H9 (cell line): ENCODE results near the gene RPS4Y2. TPM values are rescaled to one million over a fixed set of nuclear protein-coding genes. Genes with fewer than 3 reads are reported as not detected.

Source experiments
- DNase-seq: peaks from one replicate; pipeline ENCODE4 v3.0.0-alpha.2; 2017
- H2AFZ ChIP-seq: one replicate; pipeline ENCODE4 v1.6.1; 2013; ENCODE audit warnings: mild to moderate bottlenecking, low read length, control low read depth, moderate library complexity
- H2AK5ac ChIP-seq: 2 replicates; pipeline ENCODE4 v1.6.1; 2013; ENCODE audit warnings: low read length, control low read depth, mixed read lengths; ENCODE audit not compliant: insufficient read length
- H2BK120ac ChIP-seq: one replicate; pipeline ENCODE4 v1.6.1; 2013; ENCODE audit warnings: low read depth, mild to moderate bottlenecking, low read length, control low read depth, inconsistent platforms; ENCODE audit not compliant: poor library complexity, severe bottlenecking
- H2BK12ac ChIP-seq: 2 replicates; pipeline ENCODE4 v1.6.1; 2013; ENCODE audit warnings: low read length, control low read depth, mixed read lengths, low read depth; ENCODE audit not compliant: insufficient read length
- H2BK15ac ChIP-seq: 2 replicates; pipeline ENCODE4 v1.6.1; 2013; ENCODE audit warnings: low read depth, low read length, control low read depth
- H2BK20ac ChIP-seq: one replicate; pipeline ENCODE4 v1.6.1; 2013; ENCODE audit warnings: low read depth, mild to moderate bottlenecking, low read length, control low read depth, inconsistent platforms; ENCODE audit not compliant: poor library complexity, severe bottlenecking
- H2BK5ac ChIP-seq: 2 replicates; pipeline ENCODE4 v1.6.1; 2013; ENCODE audit warnings: low read length, control low read depth, mixed read lengths; ENCODE audit not compliant: insufficient read length
- H3K14ac ChIP-seq: 2 replicates; pipeline ENCODE4 v1.6.1; 2013; ENCODE audit warnings: low read length, control low read depth; ENCODE audit not compliant: insufficient read depth
- H3K18ac ChIP-seq: 2 replicates; pipeline ENCODE4 v1.6.1; 2013; ENCODE audit warnings: low read depth, mild to moderate bottlenecking, mixed read lengths, low read length, control low read depth; ENCODE audit not compliant: insufficient read length
- H3K23ac ChIP-seq: 2 replicates; pipeline ENCODE4 v1.6.1; 2013; ENCODE audit warnings: low read length, control low read depth, mixed read lengths, low read depth; ENCODE audit not compliant: insufficient read length
- H3K23me2 ChIP-seq: 2 replicates; pipeline ENCODE4 v1.6.1; 2013; ENCODE audit warnings: low read depth, mild to moderate bottlenecking, mixed read lengths, low read length, control low read depth; ENCODE audit not compliant: insufficient read length, poor library complexity, severe bottlenecking
- H3K27ac ChIP-seq: 2 replicates; pipeline ENCODE4 v1.5.1; 2013; ENCODE audit warnings: low read length, control low read depth, mixed read lengths, low read depth; ENCODE audit not compliant: insufficient read length
- H3K27me3 ChIP-seq: 2 replicates; pipeline ENCODE4 v1.6.1; 2013; ENCODE audit warnings: low read length, control low read depth, inconsistent platforms; ENCODE audit not compliant: insufficient read depth
- H3K4ac ChIP-seq: 2 replicates; pipeline ENCODE4 v1.6.1; 2013; ENCODE audit warnings: low read depth, mild to moderate bottlenecking, control low read depth, inconsistent platforms, low read length, moderate library complexity
- H3K4me1 ChIP-seq: 2 replicates; pipeline ENCODE4 v1.6.1; 2013; ENCODE audit warnings: low read length, control low read depth, inconsistent platforms; ENCODE audit not compliant: insufficient read depth
- H3K4me2 ChIP-seq: 2 replicates; pipeline ENCODE4 v1.6.1; 2013; ENCODE audit warnings: low read length, control low read depth, mixed read lengths; ENCODE audit not compliant: insufficient read length, insufficient read depth
- H3K56ac ChIP-seq: 2 replicates; pipeline ENCODE4 v1.6.1; 2013; ENCODE audit warnings: low read depth, mild to moderate bottlenecking, mixed read lengths, low read length, control low read depth; ENCODE audit not compliant: insufficient read length
- H3K79me1 ChIP-seq: 2 replicates; pipeline ENCODE4 v1.6.1; 2013; ENCODE audit warnings: low read depth, mild to moderate bottlenecking, moderate library complexity, low read length, control low read depth, inconsistent platforms; ENCODE audit not compliant: insufficient read depth, poor library complexity, severe bottlenecking
- H3K79me2 ChIP-seq: 2 replicates; pipeline ENCODE4 v1.6.1; 2013; ENCODE audit warnings: low read length, control low read depth, inconsistent platforms; ENCODE audit not compliant: insufficient read depth
- H3K9ac ChIP-seq: 2 replicates; pipeline ENCODE4 v1.6.1; 2013; ENCODE audit warnings: low read length, control low read depth, mixed read lengths; ENCODE audit not compliant: insufficient read length; ENCODE audit errors: extremely low read depth
- H3K9me3 ChIP-seq: one replicate; pipeline ENCODE4 v1.6.1; 2013; ENCODE audit warnings: low read depth, low read length, inconsistent platforms; ENCODE audit not compliant: control insufficient read depth
- H3T11ph ChIP-seq: one replicate; pipeline ENCODE4 v1.6.1; 2013; ENCODE audit warnings: mild to moderate bottlenecking, low read length, control low read depth, inconsistent platforms
- H4K20me1 ChIP-seq: one replicate; pipeline ENCODE4 v1.6.1; 2013; ENCODE audit not compliant: control insufficient read depth, insufficient read length, insufficient read depth
- H4K5ac ChIP-seq: 2 replicates; pipeline ENCODE4 v1.6.1; 2013; ENCODE audit warnings: low read depth, mild to moderate bottlenecking, mixed read lengths, low read length, control low read depth; ENCODE audit not compliant: insufficient read length
- H4K8ac ChIP-seq: replicated peaks from 2 replicates; pipeline ENCODE4 v1.6.1; 2013; ENCODE audit warnings: low read length, control low read depth, mixed read lengths, low read depth; ENCODE audit not compliant: insufficient read length
- H4K91ac ChIP-seq: 2 replicates; pipeline ENCODE4 v1.6.1; 2013; ENCODE audit warnings: low read depth, mild to moderate bottlenecking, moderate library complexity, mixed read lengths, low read length, control low read depth; ENCODE audit not compliant: insufficient read length
- H3K27ac Mint-ChIP-seq, 3 experiments: 2 replicates in 2 of 3; 3 replicates in 1 of 3; pipeline ENCODE4 v1.8.0; 2020 to 2021; ENCODE audit warnings: mixed read lengths in 3 of 3, mild to moderate bottlenecking in 1 of 3, moderate library complexity in 1 of 3
- H3K27me3 Mint-ChIP-seq: 2 replicates; pipeline ENCODE4 v1.8.0; 2021; ENCODE audit warnings: low read depth, mild to moderate bottlenecking, moderate library complexity, mixed read lengths
- H3K36me3 Mint-ChIP-seq, 3 experiments: 2 replicates in 2 of 3; 3 replicates in 1 of 3; pipeline ENCODE4 v1.8.0; 2020 to 2021; ENCODE audit warnings: low read depth in 3 of 3, mixed read lengths in 3 of 3; ENCODE audit not compliant: insufficient read depth in 1 of 3
- H3K4me1 Mint-ChIP-seq, 2 experiments: 2 replicates each; pipeline ENCODE4 v1.8.0; 2020; ENCODE audit warnings: mixed read lengths in 2 of 2
- H3K4me3 Mint-ChIP-seq, 2 experiments: 2 replicates in 1 of 2; 3 replicates in 1 of 2; pipeline ENCODE4 v1.8.0; 2020 to 2021; ENCODE audit warnings: mild to moderate bottlenecking in 2 of 2, mixed read lengths in 2 of 2, moderate library complexity in 1 of 2
- H3K9me3 Mint-ChIP-seq, 2 experiments: 2 replicates in 1 of 2; 3 replicates in 1 of 2; pipeline ENCODE4 v1.8.0; 2020; ENCODE audit warnings: mild to moderate bottlenecking in 2 of 2, mixed read lengths in 2 of 2, moderate library complexity in 1 of 2
- CTCF ChIP-seq: fragments of 200-600 bp; sonication (generic); conservative IDR thresholded peaks from 3 replicates; pipeline ENCODE4 v1.8.0; 2021; ENCODE audit warnings: antibody characterized with exemption, mild to moderate bottlenecking
- WGBS: extraction: QIAGEN DNeasy Blood & Tissue Kit; methylation state at CpG from one replicate; pipeline ENCODE4 v1.1.7; 2013; ENCODE audit warnings: missing lambda C conversion rate, low lambda C conversion rate, mixed read lengths; ENCODE audit not compliant: insufficient read length; ENCODE audit errors: extremely low coverage; 5-methylcytosine and 5-hydroxymethylcytosine counted together
- total RNA-seq: library from RNA; stranded (reverse); gene quantifications from 2 replicates; pipeline ENCODE4 v1.2.1, GENCODE V29; 2021

Gene RPS4Y2
- total RNA-seq, 1 experiment from 2014 or later, result not detected

- H3K23ac ChIP-seq, result no peak overlapping the region
- H3K4me2 ChIP-seq, result no peak overlapping the region
- no peaks in the 10 kb centered on the region for H3K23me2 ChIP-seq
- no peak overlapping the region for H3K56ac ChIP-seq
- H2BK20ac ChIP-seq, result no peak overlapping the region
- no peak overlapping the region for H2BK12ac ChIP-seq
- Mint-ChIP-seq H3K27me3 (no peaks in the 10 kb centered on the region), H3K9me3 (no peaks in the 10 kb centered on the region), H3K4me3 (no peak overlapping the region), H3K36me3 (no peaks in the 10 kb centered on the region), H3K4me1 (no peaks in the 10 kb centered on the region), H3K27ac (no peak overlapping the region)
- no peak overlapping the region for H3T11ph ChIP-seq
- H2BK120ac ChIP-seq, result no peak overlapping the region
- no peak overlapping the region for H2AFZ ChIP-seq
- H4K5ac ChIP-seq, result no peak overlapping the region
- no peak for TF ChIP-seq CTCF
- no peak overlapping the region for H2AK5ac ChIP-seq
- H3K9me3 ChIP-seq, result no peaks in the 10 kb centered on the region
- H3K4ac ChIP-seq, result no peak overlapping the region
- H2BK5ac ChIP-seq, result no peak overlapping the region
- H4K91ac ChIP-seq, result no peak overlapping the region
- WGBS, result no CpG with 5 or more reads among the region's 1 CpG
- no peak for DNase-seq
- H3K4me1 ChIP-seq, result no peaks in the 10 kb centered on the region
- no peaks in the 10 kb centered on the region for H3K27me3 ChIP-seq
- H3K9ac ChIP-seq, result no peak overlapping the region
- H4K8ac ChIP-seq, result no peak overlapping the region
- no peaks in the 10 kb centered on the region for H3K79me1 ChIP-seq
- H3K18ac ChIP-seq, result no peak overlapping the region
- H3K79me2 ChIP-seq, result no peaks in the 10 kb centered on the region
- no peak overlapping the region for H2BK15ac ChIP-seq
- H3K14ac ChIP-seq, result no peak overlapping the region
- H3K27ac ChIP-seq, result no peak overlapping the region
- H4K20me1 ChIP-seq, result no peaks in the 10 kb centered on the region
Observed at GRCh38 chrY:20784965-20785364, 29.1 kb downstream of the RPS4Y2 start.
